GM13976 (cell line): ENCODE results near the gene SOX6.

ENCODE experiments used
- DNase-seq: peaks from one replicate; pipeline ENCODE4 v3.0.0; 2012; ENCODE audit warnings: low spot score
- in situ Hi-C: fragments of 300-500 bp; cut with MboI; formaldehyde crosslinking; loops from one replicate; pipeline ENCODE4 v1.12.0; 2022; ENCODE audit warnings: low sequenced_read_pairs, mixed read lengths, inconsistent platforms; ENCODE audit not compliant: unreplicated experiment
- TF ChIP-seq, protein P1 (sequence below): IDR thresholded peaks from 2 replicates; pipeline ENCODE4 v1.5.1; 2012; ENCODE audit warnings: borderline replicate concordance, mild to moderate bottlenecking; ENCODE audit not compliant: insufficient read depth; ENCODE audit errors: extremely low read depth, missing control alignments, control extremely low read depth

SOX6 gene

DNA sequence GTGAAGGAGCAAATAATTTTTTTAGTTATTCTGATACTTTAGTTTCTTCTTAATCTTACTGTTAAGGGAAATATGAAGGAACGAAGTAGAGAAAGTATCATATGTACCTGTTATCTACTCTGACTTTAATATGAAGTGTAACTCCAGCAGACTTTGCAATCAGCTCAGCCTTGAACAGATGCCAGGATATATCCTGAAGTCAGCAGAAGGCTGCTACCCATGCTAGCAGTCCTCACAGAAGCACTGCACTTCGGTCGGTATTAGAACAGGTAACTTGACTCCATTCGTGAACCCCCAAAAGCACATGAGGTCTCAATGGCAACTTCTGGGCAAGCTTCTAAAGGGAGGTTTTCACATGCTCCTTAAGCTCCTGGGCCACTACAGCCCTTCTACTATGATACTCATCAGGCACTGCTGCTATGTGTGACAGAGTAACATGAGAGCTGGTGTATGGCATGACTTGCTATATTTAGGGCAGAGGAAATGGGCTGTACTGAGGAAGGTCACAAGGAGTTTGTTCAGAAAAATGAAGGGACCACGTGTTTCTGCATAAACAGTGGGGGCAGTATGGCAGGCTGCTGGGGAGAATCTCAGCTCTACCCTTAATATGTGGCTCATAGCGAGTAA, 344.1 kb downstream of the SOX6 start:
- in situ Hi-C loops = no loop called here
- no peak for DNase-seq
- TF ChIP-seq, protein P1, sequence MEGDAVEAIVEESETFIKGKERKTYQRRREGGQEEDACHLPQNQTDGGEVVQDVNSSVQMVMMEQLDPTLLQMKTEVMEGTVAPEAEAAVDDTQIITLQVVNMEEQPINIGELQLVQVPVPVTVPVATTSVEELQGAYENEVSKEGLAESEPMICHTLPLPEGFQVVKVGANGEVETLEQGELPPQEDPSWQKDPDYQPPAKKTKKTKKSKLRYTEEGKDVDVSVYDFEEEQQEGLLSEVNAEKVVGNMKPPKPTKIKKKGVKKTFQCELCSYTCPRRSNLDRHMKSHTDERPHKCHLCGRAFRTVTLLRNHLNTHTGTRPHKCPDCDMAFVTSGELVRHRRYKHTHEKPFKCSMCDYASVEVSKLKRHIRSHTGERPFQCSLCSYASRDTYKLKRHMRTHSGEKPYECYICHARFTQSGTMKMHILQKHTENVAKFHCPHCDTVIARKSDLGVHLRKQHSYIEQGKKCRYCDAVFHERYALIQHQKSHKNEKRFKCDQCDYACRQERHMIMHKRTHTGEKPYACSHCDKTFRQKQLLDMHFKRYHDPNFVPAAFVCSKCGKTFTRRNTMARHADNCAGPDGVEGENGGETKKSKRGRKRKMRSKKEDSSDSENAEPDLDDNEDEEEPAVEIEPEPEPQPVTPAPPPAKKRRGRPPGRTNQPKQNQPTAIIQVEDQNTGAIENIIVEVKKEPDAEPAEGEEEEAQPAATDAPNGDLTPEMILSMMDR = no peak

DNA sequence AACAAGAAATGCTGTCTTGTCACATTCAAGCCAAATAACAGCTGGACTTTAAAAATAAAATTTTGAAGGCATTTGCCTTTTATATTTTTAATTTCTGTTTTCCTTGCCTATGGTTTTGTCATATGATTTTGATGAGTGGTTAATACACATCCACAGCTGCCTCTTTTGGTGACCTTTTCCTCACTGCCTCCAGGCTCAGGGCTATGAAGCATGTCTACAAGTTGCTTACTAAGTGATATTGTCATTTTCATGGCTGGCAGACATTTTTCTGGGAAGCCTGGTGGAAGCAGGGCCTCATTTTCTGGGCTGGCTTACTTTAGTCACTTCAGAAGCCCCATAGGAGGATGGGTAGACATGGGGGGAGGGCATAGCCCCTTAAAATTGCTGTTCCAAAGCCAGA, 344.9 kb downstream of the SOX6 start:
- in situ Hi-C loops = no loop called here
- TF ChIP-seq, protein P1 = no peak
- DNase-seq = no peak

DNA sequence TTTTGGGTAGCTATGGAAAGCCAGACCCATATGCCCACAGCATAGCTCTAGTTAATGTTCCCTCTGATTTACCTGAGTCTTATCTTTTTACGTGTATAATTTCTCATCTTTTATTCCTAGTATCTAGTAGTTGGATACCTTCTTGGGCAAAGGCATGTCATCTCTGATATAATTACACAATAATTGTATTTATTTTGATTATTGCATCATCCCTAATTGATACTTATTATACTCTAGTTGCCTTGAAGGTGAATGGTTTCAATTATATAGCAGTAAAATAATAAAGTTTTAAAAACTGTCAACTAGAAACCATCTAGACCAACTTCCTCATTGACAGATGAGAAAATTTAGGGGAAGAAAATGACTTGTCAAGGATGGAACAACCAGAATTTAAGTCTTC, 347.3 kb downstream of the SOX6 start:
- in situ Hi-C loops = no loop called here
- TF ChIP-seq, protein P1 = no peak

DNA sequence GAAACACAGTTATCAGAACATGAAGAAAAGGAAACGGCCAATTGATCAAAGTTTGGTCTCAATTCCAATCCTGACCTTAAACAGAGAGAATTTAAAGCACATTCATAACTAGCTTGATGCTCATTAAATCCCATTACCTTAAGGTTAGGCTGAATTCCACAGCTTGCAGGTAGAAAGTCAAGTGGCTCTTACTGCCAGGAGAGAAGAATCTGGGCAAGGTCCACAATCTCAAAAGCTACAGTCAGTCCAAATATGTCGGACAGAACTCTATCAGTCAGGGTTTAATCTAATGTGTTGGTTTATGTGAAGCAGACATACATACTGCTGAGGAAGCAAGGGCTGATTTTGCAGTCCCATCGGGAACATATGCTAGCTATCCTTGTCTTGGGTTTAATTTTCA, 348.8 kb downstream of the SOX6 start:
- in situ Hi-C loops = no loop called here
- DNase-seq = no peak
- TF ChIP-seq, protein P1 = no peak

More for the DNA sequence above, 347.3 kb downstream of the SOX6 start:
- DNase-seq = no peak

DNA sequence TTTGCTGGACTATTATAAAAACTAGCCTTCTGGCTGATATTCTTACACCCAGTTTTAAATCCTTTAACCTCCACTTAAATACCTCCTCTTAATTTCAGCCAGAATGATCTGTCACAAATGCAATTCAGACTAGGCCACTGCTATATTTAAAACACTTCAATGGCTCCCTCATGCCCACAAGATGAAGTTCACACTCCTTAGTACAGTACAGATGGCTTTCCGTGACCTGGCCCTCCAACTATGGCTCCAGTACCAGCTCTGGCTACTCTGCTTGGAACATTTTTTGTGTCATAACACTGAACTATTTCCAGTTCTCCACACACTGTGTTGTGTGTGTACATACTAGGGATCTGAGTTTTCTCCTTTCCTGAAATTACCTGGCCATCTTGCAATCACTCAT, 353.4 kb downstream of the SOX6 start:
- in situ Hi-C loops = no loop called here
- TF ChIP-seq, protein P1 = no peak
- no peak for DNase-seq

DNA sequence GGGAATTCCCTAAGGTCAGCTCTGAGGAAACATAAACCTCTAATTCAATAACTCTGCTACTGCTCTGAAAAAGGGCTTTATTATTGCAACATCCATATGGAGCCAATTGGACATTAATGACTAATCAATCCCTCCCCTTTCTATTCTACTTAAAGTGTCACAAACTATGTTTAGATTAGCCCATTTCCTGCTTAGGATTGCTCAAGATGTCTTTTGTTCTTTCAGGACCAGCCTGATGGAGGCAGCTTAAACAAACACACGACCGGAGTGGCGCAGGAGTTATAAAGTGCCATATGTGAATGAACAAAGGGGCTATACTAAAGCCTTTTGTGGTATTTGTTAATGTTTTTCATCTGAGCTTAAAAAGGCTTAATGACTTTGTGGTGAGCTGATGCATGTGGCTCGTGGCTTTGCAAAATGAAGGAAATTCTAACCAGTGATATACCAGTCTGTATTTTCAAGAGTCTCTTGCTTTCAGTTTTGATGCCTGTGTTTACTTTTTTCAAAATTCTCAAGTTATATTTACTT, 354.4 kb downstream of the SOX6 start:
- in situ Hi-C loops = no loop called here
- TF ChIP-seq, protein P1 = no peak
- DNase-seq = no peak
